Measurements from ENCODE around the gene DEFB131B.

DEFB131B gene

DNA sequence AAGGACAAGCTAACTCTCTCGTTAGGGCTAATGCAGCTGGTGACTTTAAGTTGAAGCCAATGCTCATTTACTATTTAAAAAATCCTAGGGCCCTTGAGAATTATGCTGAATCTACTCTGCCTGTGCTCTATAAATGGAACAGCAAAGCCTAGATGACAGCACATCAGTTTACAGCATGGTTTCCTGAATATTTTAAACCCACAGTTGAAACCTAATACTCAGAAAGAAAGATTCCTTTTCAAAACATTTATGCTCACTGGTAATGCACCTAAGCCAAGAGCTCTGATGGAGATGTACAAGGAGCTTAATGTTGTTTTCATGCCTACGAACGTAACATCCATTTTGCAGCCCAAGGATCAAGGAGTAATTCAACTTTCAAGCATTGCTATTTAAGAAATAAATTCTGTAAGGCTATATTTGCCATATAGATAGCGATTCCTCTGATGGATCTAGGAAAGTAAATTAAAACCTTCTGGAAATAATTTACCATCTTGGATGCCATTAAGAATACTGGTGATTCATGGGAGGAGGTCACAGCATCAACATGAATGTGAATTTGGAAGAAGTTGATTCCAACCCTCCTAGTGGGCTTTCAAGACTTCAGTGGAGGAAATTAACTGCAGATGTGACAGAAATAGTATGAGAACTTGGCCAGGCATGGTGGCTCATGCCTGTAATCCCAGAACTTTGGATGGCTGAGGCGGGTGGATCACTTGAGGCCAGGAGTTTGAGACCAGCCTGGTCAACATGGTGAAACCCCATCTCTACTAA lies 35.7 kb downstream of the DEFB131B start:
- H3K27me3 Mint-ChIP-seq (ENCODE audit: low read depth) = no peaks in the 10 kb centered on the region
- H3K27ac Mint-ChIP-seq = peak overlapping the region in 1 of 3 experiments; percentile 35
- no peaks in the 10 kb centered on the region for H3K4me1 Mint-ChIP-seq
- peaks cover 66% of the 10 kb centered on the region for H3K36me3 Mint-ChIP-seq (ENCODE audit: low read depth)
- TF ChIP-seq, protein P1, sequence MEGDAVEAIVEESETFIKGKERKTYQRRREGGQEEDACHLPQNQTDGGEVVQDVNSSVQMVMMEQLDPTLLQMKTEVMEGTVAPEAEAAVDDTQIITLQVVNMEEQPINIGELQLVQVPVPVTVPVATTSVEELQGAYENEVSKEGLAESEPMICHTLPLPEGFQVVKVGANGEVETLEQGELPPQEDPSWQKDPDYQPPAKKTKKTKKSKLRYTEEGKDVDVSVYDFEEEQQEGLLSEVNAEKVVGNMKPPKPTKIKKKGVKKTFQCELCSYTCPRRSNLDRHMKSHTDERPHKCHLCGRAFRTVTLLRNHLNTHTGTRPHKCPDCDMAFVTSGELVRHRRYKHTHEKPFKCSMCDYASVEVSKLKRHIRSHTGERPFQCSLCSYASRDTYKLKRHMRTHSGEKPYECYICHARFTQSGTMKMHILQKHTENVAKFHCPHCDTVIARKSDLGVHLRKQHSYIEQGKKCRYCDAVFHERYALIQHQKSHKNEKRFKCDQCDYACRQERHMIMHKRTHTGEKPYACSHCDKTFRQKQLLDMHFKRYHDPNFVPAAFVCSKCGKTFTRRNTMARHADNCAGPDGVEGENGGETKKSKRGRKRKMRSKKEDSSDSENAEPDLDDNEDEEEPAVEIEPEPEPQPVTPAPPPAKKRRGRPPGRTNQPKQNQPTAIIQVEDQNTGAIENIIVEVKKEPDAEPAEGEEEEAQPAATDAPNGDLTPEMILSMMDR (IDR thresholded peaks at IDR 0.05; ENCODE audit: unreplicated experiment in 3 of 3) = no peak
- H3K4me3 Mint-ChIP-seq = no peak overlapping the region
- H3K9me3 Mint-ChIP-seq = no peaks in the 10 kb centered on the region

DNA sequence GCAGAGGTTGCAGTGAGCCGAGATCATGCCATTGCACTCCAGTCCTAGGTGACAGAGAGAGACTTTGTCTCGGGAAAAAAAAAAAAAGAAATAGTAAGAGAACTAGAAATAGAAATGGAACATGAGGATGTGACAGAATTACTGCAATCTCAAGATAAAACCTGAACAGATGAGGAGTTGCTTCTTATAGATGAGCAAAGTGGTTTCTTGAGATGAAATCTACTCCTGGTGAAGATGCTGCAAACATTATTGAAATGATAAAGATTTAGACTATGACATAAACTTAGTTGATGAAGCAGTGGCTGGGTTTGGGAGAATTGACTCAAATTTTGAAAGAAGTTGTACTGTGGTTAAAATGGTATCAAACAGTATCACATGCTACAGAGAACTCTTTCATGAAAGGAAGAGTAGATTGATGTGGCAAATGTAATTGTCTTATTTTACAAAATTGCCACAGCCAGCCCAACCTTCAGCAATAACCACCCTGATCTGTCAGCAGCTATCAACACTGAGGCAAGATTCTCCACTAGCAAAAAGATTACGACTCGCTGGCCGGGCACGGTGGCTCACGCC lies 36.5 kb downstream of the DEFB131B start:
- H3K4me3 Mint-ChIP-seq = no peak overlapping the region

DNA sequence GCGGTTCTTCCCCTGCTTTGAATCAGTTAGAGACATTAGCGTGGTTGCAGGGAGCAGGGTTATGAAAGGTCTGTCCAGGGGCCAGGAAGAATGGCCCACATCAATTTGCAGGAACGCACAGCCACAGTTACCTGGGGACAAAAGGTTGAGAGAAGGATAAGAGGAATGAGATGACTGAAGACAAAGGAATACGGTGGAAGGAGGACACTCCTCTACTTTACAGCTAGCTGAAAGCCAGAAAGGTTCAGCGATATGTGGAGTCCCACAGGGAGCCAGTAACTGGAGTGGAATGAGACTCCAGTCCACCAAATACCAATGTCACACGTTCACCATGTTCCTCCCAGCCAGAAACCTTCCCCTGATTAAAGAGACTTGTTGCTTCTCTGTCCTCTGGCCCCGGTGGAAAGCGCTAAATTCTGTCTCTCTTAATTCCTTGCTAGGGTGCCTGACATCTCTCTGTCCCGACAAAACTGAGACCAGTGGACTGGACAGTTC lies 39.4 kb downstream of the DEFB131B start:
- no peaks in the 10 kb centered on the region for H3K4me1 Mint-ChIP-seq
- H3K9me3 Mint-ChIP-seq = no peaks in the 10 kb centered on the region
- H3K27me3 Mint-ChIP-seq (ENCODE audit: low read depth) = no peaks in the 10 kb centered on the region
- TF ChIP-seq, protein P1 (IDR thresholded peaks at IDR 0.05; ENCODE audit: unreplicated experiment in 3 of 3) = no peak
- H3K36me3 Mint-ChIP-seq (ENCODE audit: low read depth) = peaks cover 49% of the 10 kb centered on the region
- H3K27ac Mint-ChIP-seq = no peak overlapping the region
- H3K4me3 Mint-ChIP-seq = no peak overlapping the region

More for the DNA sequence above, 36.5 kb downstream of the DEFB131B start:
- TF ChIP-seq, protein P1 (IDR thresholded peaks at IDR 0.05; ENCODE audit: unreplicated experiment in 3 of 3) = no peak
- H3K4me1 Mint-ChIP-seq = no peaks in the 10 kb centered on the region
- no peaks in the 10 kb centered on the region for H3K9me3 Mint-ChIP-seq
- H3K27ac Mint-ChIP-seq = peak overlapping the region in 1 of 3 experiments; percentile 35
- H3K27me3 Mint-ChIP-seq (ENCODE audit: low read depth) = no peaks in the 10 kb centered on the region
- peaks cover 66% of the 10 kb centered on the region for H3K36me3 Mint-ChIP-seq (ENCODE audit: low read depth)

GRCh38 chr11:71927820-71928736 lies 49.8 kb downstream of the DEFB131B start, which contains the start of gene XNDC1N:
Gene XNDC1N (minus strand): TSS chr11:71928594. CDS start chr11:71923353, 5,241 bp downstream.
- Mint-ChIP-seq H3K27me3 (ENCODE audit: low read depth) (no peaks in the 10 kb centered on the region), H3K4me3 (peak within 1 kb of the TSS; percentile 95 to 98 (median 98)), H3K36me3 (ENCODE audit: low read depth) (peaks cover 9% of the 10 kb centered on the region), H3K4me1 (peaks cover 39% of the 10 kb centered on the region), H3K27ac (peak within 1 kb of the TSS; percentile 98 to 100 (median 99)), H3K9me3 (no peaks in the 10 kb centered on the region)
- TF ChIP-seq, protein P1 (IDR thresholded peaks at IDR 0.05; ENCODE audit: unreplicated experiment in 3 of 3) = no peak

DNA sequence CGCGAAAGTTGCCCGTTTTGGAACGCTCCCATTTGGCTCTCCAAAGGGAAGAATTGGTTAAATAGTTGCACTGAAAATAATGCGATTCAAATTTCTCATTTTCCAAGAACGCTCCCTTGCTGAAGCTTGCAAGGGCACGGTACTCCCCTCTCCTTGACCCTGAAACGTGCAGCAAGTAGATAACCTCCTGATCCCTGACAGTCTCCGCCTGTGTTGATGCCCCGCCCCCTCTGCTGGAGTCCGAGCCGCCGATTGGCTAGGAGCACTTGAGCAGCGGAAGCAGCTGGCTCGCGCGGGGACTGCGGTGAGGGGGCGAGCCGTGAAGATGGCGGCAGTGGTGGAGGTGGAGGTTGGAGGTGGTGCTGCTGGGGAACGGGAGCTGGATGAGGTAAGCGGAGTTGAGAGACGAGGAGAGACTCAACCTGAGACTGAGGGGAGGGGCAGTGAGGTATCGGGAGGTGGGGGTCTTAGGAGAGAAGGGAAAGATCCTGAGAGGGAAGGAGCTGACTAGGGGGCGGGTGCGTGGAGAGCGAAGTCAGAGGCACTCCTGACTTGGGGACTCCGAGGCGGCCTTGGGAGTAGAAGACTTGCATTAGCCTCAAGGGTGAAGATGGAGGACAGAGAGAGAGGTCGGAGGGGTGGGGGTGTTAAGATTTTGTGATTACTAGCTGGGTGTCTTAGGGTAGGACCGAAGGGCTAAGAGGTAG lies 50.6 kb downstream of the DEFB131B start, which contains the start of gene RNF121:
RNF121 (plus strand) TSS at position 310 of the 707 bp plus-strand sequence; CDS start at position 326, 16 bp downstream.
- Mint-ChIP-seq H3K27me3 (ENCODE audit: low read depth) (no peaks in the 10 kb centered on the region), H3K4me3 (peak within 1 kb of the TSS; percentile 95 to 98 (median 98)), H3K27ac (peak within 1 kb of the TSS; percentile 98 to 100 (median 99)), H3K9me3 (no peaks in the 10 kb centered on the region), H3K4me1 (peaks cover 43% of the 10 kb centered on the region), H3K36me3 (ENCODE audit: low read depth) (peaks cover 9% of the 10 kb centered on the region)
- TF ChIP-seq, protein P1 (IDR thresholded peaks at IDR 0.05; ENCODE audit: unreplicated experiment in 3 of 3) = no peak
